GM18517 (cell line): ENCODE measurements around the gene ADCY1.

Source experiments
- ATAC-seq: cut with Tn5 transposase; IDR thresholded peaks from one replicate; pipeline ENCODE4 v1.9.1; 2021; ENCODE audit warnings: mild to moderate bottlenecking, moderate library complexity; ENCODE audit not compliant: unreplicated experiment

The ADCY1 gene

GRCh38 chr7:45663167-45663921 lies 89.2 kb downstream of the ADCY1 start:
- ATAC-seq = no peak

- ATAC-seq = no peak
Observed at GRCh38 chr7:45663965-45664633, 89.9 kb downstream of the ADCY1 start.

DNA sequence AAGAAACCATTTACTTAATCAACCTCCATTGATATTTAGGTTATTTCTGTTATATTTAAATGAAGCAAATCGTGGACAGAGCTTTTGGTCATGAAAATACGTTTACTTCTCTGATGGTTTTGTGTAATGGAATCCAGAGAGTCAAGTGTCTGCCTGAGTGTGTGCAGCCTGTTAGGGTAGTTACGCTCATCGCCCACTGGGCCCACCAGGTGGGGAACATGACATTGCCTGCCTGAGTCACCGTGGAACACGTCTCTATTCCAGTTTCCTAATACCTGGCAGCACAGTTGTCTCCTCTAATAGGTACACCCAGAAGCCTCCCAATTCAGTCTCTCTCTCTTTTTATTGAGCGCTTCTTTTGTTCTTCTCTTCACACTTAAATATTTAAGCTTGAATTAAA lies 91.0 kb downstream of the ADCY1 start:
- no peak for ATAC-seq

DNA sequence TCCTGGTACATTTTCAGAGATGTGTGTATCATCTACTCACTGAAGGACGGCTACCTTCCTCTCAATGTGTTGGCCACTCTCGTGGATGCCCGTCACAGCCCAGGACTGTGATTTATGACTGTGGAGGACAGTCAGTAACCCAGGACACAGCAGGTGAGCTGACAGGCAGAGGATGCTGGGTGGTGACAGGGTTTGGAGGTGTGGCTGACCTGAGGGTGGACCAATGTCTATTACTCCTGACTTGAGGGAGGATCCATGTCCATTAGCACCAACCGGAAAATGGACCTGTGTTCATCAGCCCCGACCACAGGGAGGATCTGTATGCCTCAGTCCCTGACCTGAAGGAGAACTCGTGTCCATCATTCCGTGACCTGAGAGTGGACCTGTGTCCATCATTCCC lies 96.1 kb downstream of the ADCY1 start:
- no peak for ATAC-seq

- ATAC-seq = no peak
Observed at GRCh38 chr7:45670717-45671116, 96.5 kb downstream of the ADCY1 start.

DNA sequence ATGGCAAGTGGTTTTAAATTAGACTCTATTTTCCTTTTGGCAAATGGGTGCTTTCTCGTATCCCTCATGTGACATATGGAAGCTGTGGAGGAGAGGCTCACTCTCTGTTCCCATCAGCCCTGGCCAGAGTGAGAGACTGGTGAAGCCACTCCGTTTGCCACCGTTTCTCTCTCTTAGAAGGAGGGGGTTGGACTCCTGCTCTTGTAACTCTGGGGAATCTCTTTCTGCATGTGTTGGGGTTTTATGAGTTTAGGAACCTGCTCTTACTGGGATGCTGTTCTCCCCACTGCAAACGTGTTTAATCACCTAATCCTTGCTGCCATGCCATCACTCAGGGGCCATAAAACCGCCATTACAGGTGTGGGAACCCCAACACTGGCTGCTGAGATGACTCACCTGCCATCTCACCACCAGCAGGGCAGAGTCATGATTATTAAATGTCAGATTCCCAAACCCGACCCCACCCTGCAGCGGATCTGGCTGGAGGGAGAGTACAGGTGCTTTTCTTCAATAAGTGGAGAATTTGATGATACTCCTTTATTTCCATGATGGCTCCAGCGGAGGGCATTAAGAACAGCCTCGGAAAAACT lies 103.2 kb downstream of the ADCY1 start:
- ATAC-seq = no peak

- ATAC-seq = no peak
Observed at GRCh38 chr7:45679516-45679915, 105.3 kb downstream of the ADCY1 start.

- ATAC-seq = no peak
Observed at GRCh38 chr7:45680776-45681175, 106.6 kb downstream of the ADCY1 start.

- ATAC-seq = no peak
Observed at GRCh38 chr7:45681596-45682357, 107.6 kb downstream of the ADCY1 start.

GRCh38 chr7:45682358-45682735 lies 108.2 kb downstream of the ADCY1 start:
- ATAC-seq = no peak

DNA sequence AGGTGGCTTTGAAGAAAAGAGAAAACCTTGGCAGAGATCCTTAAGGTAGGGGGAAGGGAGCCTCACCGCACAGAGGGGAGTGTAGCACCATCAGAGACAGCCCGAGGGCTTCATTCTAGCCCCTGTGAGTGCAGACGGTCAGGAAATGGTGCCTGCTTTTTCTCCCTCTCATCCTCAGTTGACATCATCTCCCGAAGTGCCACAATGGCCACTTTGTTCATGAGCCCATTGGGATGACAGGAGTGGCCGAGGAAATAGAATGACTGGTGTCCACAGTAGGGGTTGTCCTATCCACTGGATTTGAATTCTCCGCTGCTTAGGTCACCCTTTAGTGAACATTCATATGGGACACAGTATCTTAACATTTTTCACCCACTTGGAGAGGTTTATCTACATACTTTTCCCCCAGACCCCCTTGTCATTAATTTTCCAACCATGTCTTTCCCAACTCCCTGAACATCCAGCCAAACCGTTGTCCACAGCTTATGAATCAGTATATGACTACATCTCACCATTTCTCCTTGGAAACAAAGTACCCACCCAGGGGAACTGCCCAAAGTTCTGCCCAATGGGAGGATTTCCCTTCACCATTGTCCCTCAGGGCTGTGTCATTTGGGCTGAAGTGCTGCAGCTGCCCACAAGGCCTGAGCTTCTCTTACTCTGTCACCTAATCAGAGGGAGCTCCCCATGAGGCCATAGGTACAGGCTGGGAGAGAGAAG lies 108.8 kb downstream of the ADCY1 start:
- ATAC-seq = no peak

DNA sequence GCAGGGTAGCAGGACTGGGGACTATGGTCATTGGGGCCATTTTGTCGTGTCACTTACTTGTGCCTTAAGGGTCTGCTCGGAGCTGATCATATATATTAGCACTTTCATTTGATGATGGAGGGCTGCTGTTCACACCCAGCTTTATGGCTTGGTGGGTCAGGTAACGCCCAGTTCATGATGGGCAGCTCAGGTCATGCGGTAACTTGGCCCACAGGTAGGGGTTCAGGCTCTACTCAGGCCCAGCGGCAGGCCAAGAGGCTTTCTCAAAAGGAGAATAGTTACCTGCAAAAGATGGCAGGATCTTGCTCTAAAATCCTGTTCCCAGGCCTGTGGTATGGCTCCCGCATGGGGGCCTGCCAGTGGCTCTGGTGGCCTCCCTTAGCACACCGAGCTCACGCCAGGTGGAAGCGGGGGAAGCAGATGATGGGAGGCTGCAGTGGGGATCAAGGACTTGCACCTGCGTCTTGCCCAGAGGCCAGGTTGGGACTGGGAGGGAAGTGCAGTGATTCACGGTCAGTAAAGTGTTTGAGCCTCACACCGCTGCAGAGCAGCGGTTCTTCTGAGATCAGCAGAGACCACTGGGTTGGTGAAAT lies 109.5 kb downstream of the ADCY1 start:
- ATAC-seq = no peak

GRCh38 chr7:45684910-45685618 lies 110.9 kb downstream of the ADCY1 start:
- no peak for ATAC-seq

- ATAC-seq = no peak
Observed at GRCh38 chr7:45685619-45686240, 111.6 kb downstream of the ADCY1 start.

DNA sequence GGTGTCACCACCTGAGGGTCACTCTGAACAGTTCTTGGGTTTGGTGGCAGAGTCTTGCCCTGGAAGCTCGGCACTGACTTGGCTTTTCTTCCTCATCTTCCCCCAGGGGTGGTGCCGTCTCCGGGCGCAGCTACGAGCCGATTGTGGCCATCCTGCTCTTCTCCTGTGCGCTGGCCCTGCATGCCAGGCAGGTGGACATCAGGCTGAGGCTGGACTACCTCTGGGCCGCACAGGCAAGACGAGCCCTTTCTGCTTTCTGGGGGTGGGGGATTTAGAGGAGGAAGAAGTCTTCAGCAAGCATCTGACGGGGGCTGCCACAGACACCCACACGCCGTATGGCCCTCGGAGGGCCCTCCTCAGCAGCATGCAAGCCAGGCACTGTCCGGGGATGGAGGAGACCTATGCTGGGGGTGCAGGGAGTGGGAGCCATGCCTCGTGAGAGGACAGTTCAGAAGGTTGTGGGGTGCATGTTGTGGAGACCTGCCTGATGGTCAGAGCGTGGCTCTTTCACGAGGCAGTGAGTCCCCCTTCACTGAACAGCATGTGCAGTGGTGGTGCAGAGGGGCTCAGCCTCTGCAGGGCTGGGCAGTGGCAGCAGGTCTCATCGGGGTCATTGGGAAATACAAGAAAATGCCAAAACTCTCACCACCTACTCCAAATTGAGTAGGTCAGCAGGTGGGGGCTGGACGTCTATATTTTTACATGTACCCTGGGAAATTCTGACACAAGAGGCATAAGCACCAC lies 112.4 kb downstream of the ADCY1 start:
- no peak for ATAC-seq

DNA sequence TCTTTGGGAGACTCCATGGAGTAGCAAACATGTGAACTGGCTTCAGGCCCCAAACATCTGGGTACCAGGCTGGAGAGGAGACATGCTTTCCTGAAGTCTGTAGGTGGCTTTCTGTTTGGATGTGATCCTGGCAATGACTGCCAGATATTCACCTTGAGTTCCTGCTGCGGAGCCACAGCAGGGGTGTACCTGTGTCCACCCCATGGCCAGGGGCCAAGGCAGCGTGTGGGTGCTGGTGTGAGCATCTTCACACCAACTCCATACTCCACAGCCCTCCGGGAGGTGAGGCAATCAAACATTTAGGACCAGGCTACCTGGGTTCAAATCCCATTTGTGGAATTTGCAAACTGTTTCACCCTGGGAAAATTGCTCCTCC lies 113.0 kb downstream of the ADCY1 start:
- ATAC-seq = no peak

DNA sequence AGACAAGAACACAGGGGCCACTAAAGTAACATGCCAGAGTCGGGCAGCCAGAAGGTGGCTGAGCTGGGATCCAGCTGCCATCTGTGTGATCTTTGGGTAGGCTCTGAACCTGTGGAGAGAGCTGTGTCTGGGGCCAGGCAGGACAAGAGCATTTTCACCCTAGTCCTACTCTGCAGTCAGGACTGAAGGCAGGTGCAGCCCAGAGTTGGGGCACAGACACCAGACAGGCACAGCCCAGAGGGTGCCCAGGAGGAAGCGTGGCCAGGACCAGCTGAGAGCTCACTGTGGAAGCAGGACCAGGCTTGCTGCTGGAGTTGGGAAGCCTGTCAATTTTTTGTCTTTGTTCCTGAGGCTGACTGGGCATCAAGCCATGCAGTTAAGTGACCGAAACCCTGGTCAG lies 113.6 kb downstream of the ADCY1 start:
- ATAC-seq = no peak

DNA sequence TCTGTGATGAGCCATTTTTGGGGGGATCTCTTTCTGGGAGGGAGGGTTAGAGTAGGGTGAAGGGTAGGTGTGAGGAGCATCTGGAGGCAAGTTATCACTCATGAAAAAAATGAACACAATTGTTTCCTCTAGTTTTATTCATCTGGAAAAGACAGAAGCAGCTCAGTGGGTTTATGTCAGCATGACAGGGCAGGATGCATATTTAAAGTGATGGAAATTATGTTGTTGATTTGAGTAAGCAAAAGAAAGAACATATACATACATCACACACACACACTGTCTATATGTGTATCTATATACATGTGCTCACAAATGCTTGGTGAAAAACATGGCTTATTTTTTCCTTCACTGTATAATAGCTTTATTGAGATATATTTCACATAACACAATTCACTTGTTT lies 114.2 kb downstream of the ADCY1 start:
- ATAC-seq = no peak
